ENCODE measurements around the gene TALDO1. TPM values are rescaled to one million over a fixed set of nuclear protein-coding genes. Genes with fewer than 3 reads are reported as not detected.

The TALDO1 gene
- total RNA-seq, 1 donor from 2014 or later: 101 TPM

DNA sequence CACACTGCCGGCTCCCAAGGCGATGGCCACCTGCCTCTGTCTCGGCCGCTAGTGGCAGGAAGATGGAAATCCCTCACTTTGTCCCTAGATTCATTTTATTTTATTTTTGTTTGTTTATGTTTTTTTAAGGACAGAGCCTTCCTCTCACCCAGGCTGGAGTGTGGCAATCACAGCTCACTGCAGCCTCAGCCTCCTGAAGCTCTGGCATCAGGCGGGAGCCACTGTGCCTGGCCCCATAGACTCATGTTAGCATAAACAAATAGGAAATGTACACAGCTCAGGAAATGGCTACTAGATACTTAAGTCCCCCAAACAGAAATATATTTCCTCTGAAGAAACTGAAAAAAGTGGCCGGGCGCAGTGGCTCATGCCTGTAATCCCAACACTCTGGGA lies 48.2 kb upstream of the TALDO1 start:
- H3K9me3 Mint-ChIP-seq: no peaks in the 10 kb centered on the region
- H3K4me1 Mint-ChIP-seq: peaks cover 17% of the 10 kb centered on the region
- Histone ChIP-seq H3K4me2 (no peak overlapping the region), H3K9me3 (ENCODE audit: low read depth) (no peaks in the 10 kb centered on the region), H3K36me3 (no peaks in the 10 kb centered on the region), H3K4me1 (peaks cover 8% of the 10 kb centered on the region), H3K4me3 (no peak overlapping the region), H4K20me1 (ENCODE audit: low read depth) (peaks cover 8% of the 10 kb centered on the region), H2AFZ (replicated peaks) (no peak overlapping the region), H3K9ac (no peak overlapping the region), H3K79me2 (ENCODE audit: low read depth) (peaks cover 21% of the 10 kb centered on the region), H3K27ac (no peak overlapping the region), H3F3A (ENCODE audit: low read depth) (peaks cover 24% of the 10 kb centered on the region), H3K27me3 (no peaks in the 10 kb centered on the region)
- H3K36me3 Mint-ChIP-seq: peaks cover 4% of the 10 kb centered on the region
- peaks cover 8% of the 10 kb centered on the region for H3K27me3 Mint-ChIP-seq (ENCODE audit: insufficient read depth, low read depth)
- no peak overlapping the region for H3K27ac Mint-ChIP-seq
- TF ChIP-seq EZH2phosphoT487 (IDR thresholded peaks at IDR 0.05) (no peak), EZH2 (IDR thresholded peaks at IDR 0.05) (no peak)
- TF ChIP-seq, protein P1, sequence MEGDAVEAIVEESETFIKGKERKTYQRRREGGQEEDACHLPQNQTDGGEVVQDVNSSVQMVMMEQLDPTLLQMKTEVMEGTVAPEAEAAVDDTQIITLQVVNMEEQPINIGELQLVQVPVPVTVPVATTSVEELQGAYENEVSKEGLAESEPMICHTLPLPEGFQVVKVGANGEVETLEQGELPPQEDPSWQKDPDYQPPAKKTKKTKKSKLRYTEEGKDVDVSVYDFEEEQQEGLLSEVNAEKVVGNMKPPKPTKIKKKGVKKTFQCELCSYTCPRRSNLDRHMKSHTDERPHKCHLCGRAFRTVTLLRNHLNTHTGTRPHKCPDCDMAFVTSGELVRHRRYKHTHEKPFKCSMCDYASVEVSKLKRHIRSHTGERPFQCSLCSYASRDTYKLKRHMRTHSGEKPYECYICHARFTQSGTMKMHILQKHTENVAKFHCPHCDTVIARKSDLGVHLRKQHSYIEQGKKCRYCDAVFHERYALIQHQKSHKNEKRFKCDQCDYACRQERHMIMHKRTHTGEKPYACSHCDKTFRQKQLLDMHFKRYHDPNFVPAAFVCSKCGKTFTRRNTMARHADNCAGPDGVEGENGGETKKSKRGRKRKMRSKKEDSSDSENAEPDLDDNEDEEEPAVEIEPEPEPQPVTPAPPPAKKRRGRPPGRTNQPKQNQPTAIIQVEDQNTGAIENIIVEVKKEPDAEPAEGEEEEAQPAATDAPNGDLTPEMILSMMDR (IDR thresholded peaks at IDR 0.05): no peak
- H3K4me3 Mint-ChIP-seq: no peak overlapping the region
- DNase-seq (ENCODE audit: low spot score): no peak

DNA sequence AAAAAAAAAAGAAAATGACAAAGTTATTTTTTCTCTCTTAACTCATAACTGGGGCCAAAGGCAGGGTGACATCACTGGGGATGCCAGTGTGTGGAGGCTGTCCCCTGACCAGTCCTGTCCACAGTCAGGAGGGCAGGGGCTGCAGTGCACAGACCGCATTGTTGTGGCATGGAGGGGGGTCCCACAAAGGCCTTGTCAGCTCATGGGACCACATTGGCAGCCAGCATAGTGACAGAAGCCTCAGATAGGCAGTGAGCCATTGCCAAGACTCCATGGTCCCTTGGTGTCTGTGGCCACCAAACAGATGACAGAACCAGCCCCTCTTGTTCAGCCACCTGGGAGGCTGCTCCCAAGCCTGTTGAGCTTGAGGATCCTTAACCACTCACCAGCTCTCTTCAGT lies 47.5 kb upstream of the TALDO1 start:
- Mint-ChIP-seq H3K27me3 (ENCODE audit: insufficient read depth, low read depth) (peaks cover 9% of the 10 kb centered on the region), H3K4me1 (peaks cover 17% of the 10 kb centered on the region), H3K27ac (no peak overlapping the region), H3K36me3 (peaks cover 4% of the 10 kb centered on the region), H3K4me3 (no peak overlapping the region), H3K9me3 (no peaks in the 10 kb centered on the region)
- H3K4me2 ChIP-seq: no peak overlapping the region
- no peaks in the 10 kb centered on the region for H3K9me3 ChIP-seq (ENCODE audit: low read depth)
- H3K27me3 ChIP-seq: no peaks in the 10 kb centered on the region
- no peak overlapping the region for H3K4me3 ChIP-seq
- peaks cover 7% of the 10 kb centered on the region for H3K4me1 ChIP-seq
- no peak for DNase-seq (ENCODE audit: low spot score)
- no peaks in the 10 kb centered on the region for H3K36me3 ChIP-seq
- H3K79me2 ChIP-seq (ENCODE audit: low read depth): peaks cover 15% of the 10 kb centered on the region
- no peak overlapping the region for H3K27ac ChIP-seq
- peaks cover 24% of the 10 kb centered on the region for H3F3A ChIP-seq (ENCODE audit: low read depth)
- no peak for TF ChIP-seq EZH2phosphoT487 (IDR thresholded peaks at IDR 0.05)
- TF ChIP-seq, protein P1 (IDR thresholded peaks at IDR 0.05): no peak
- no peak for TF ChIP-seq EZH2 (IDR thresholded peaks at IDR 0.05)
- H3K9ac ChIP-seq: no peak overlapping the region
- peaks cover 12% of the 10 kb centered on the region for H4K20me1 ChIP-seq (ENCODE audit: low read depth)
- H2AFZ ChIP-seq (replicated peaks): no peak overlapping the region

DNA sequence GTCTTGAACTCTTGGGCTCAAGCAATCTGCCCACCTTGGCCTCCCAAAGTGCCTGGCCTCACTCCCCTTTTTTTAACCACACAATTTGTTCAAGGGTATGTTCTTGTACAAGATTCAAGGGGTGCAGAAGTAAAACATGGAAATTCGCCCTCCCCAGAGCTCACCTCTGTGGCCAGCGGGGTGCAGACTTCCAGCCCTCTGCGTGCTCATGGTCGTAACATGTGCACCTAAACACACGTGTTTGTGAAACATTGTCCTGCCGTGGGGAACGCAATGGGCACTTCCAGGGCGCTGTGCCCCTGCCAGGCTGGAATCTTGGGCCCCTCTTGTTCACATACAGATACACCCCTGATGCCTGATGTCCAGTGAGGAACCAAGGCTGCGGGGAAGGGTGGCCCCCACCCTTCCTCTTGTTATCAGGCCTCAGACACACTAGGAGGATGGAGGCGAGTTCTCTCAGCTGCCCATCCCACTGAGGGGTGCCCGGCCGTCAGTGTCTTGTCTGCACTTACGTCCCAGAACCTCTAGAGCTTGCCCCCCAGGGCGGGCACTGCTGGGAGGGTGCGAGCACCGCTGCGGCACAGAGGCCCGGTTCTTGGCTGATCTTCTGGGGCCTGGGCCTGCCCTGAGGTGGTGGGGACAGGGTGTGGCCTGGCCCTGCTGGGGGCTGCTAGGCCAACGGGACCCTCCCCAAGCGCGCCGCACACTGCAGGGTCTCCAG lies 45.4 kb upstream of the TALDO1 start:
- H3K9ac ChIP-seq: no peak overlapping the region
- Mint-ChIP-seq H3K36me3 (peaks cover 4% of the 10 kb centered on the region), H3K4me1 (peaks cover 12% of the 10 kb centered on the region), H3K27me3 (ENCODE audit: insufficient read depth, low read depth) (peaks cover 10% of the 10 kb centered on the region), H3K9me3 (no peaks in the 10 kb centered on the region), H3K4me3 (no peak overlapping the region), H3K27ac (no peak overlapping the region)
- H3K4me3 ChIP-seq: no peak overlapping the region
- H2AFZ ChIP-seq (replicated peaks): no peak overlapping the region
- H3K9me3 ChIP-seq (ENCODE audit: low read depth): no peaks in the 10 kb centered on the region
- H3K79me2 ChIP-seq (ENCODE audit: low read depth): peaks cover 7% of the 10 kb centered on the region
- H3K36me3 ChIP-seq: no peaks in the 10 kb centered on the region
- TF ChIP-seq EZH2 (IDR thresholded peaks at IDR 0.05) (no peak), EZH2phosphoT487 (IDR thresholded peaks at IDR 0.05) (no peak)
- TF ChIP-seq, protein P1 (IDR thresholded peaks at IDR 0.05): no peak
- no peak overlapping the region for H3K27ac ChIP-seq
- no peak for DNase-seq (ENCODE audit: low spot score)
- peaks cover 12% of the 10 kb centered on the region for H3F3A ChIP-seq (ENCODE audit: low read depth)
- H4K20me1 ChIP-seq (ENCODE audit: low read depth): peaks cover 16% of the 10 kb centered on the region
- peaks cover 19% of the 10 kb centered on the region for H3K4me1 ChIP-seq
- H3K4me2 ChIP-seq: no peak overlapping the region
- peaks cover 16% of the 10 kb centered on the region for H3K27me3 ChIP-seq
